Nephron (organoid): ENCODE measurements around the gene PPP2R2C.

Experiments used
- H3K27ac Mint-ChIP-seq, 3 experiments: 2 replicates each; pipeline ENCODE4 v1.8.0; 2020; ENCODE audit warnings: mixed read lengths in 3 of 3, mild to moderate bottlenecking in 2 of 3, moderate library complexity in 1 of 3
- H3K27me3 Mint-ChIP-seq: 2 replicates; pipeline ENCODE4 v1.8.0; 2021; ENCODE audit warnings: low read depth, mild to moderate bottlenecking, moderate library complexity, mixed read lengths
- H3K36me3 Mint-ChIP-seq: 2 replicates; pipeline ENCODE4 v1.8.0; 2020; ENCODE audit warnings: low read depth, mixed read lengths
- H3K4me1 Mint-ChIP-seq: 2 replicates; pipeline ENCODE4 v1.8.0; 2020; ENCODE audit warnings: mixed read lengths
- H3K4me3 Mint-ChIP-seq, 3 experiments: 2 replicates each; pipeline ENCODE4 v1.8.0; 2020; ENCODE audit warnings: mild to moderate bottlenecking in 3 of 3, mixed read lengths in 3 of 3, moderate library complexity in 2 of 3
- H3K9me3 Mint-ChIP-seq: 2 replicates; pipeline ENCODE4 v1.8.0; 2020; ENCODE audit warnings: mixed read lengths
- TF ChIP-seq, protein P1 (sequence below), 3 experiments: fragments of 200-600 bp; sonication (generic); IDR thresholded peaks; one replicate each; pipeline ENCODE4 v1.5.0; 2021; ENCODE audit warnings: antibody characterized with exemption in 3 of 3; ENCODE audit not compliant: unreplicated experiment in 3 of 3

PPP2R2C gene

DNA sequence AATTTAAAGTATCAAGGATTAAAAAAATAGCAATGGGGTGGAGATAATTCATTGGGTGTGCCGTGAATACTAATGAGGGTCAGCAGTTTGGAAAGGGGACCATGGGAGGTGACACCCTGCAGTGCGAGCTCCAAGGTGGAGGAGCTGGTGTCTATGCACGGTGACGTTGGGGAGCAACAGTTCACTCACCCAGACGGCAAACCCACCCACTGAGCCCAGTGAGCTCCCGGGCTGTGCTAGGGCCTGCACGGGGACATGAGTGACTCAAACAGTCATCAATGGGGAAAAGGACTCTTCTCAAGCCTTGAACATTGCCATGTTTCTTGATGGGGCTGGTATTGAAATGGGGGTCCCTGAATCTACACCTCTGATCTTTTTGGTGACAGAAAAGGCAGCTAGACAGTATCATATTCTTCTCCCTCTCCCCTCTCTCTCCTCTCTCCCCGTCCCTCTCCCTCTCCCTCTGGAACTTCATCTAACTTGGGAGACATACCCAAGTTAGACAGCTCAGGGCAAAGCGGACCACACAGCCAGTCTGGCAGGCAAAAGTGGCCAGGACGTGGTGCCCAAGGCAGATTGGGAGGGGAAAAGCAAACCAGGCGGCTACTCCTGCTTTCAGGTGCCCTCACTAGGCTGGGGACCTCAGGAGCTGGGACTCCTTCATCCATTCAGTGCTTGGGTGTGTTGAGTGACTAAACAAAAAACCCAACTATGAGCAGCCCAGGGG lies 26.3 kb upstream of the PPP2R2C start:
- H3K27ac Mint-ChIP-seq: no peak overlapping the region
- peaks cover under 1% of the 10 kb centered on the region for H3K36me3 Mint-ChIP-seq
- peaks cover 10% of the 10 kb centered on the region for H3K9me3 Mint-ChIP-seq
- H3K4me1 Mint-ChIP-seq: peaks cover 6% of the 10 kb centered on the region
- no peak overlapping the region for H3K4me3 Mint-ChIP-seq
- peaks cover 56% of the 10 kb centered on the region for H3K27me3 Mint-ChIP-seq
- TF ChIP-seq, protein P1, sequence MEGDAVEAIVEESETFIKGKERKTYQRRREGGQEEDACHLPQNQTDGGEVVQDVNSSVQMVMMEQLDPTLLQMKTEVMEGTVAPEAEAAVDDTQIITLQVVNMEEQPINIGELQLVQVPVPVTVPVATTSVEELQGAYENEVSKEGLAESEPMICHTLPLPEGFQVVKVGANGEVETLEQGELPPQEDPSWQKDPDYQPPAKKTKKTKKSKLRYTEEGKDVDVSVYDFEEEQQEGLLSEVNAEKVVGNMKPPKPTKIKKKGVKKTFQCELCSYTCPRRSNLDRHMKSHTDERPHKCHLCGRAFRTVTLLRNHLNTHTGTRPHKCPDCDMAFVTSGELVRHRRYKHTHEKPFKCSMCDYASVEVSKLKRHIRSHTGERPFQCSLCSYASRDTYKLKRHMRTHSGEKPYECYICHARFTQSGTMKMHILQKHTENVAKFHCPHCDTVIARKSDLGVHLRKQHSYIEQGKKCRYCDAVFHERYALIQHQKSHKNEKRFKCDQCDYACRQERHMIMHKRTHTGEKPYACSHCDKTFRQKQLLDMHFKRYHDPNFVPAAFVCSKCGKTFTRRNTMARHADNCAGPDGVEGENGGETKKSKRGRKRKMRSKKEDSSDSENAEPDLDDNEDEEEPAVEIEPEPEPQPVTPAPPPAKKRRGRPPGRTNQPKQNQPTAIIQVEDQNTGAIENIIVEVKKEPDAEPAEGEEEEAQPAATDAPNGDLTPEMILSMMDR (IDR thresholded peaks at IDR 0.05; ENCODE audit: unreplicated experiment in 3 of 3): no peak

DNA sequence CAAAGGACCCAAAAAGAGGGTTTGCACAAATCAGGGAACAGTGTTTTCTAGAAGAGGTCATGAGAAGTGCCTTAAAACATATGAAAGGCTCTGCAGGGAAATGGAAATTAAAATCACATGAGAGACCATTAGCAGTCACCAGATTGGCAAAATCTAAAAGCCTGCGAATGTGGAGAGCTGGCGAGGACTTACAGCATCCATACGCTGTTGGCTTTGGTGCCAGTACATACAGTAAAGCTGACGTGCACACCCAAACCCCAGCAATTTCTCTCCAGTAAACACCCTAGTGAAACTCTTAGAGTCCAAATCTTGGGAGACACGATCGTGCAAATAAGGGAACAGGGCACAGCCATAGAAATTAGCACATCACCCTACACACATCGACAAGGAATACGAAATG lies 25.4 kb upstream of the PPP2R2C start:
- peaks cover 58% of the 10 kb centered on the region for H3K27me3 Mint-ChIP-seq
- TF ChIP-seq, protein P1 (IDR thresholded peaks at IDR 0.05; ENCODE audit: unreplicated experiment in 3 of 3): no peak
- peaks cover 5% of the 10 kb centered on the region for H3K9me3 Mint-ChIP-seq
- H3K27ac Mint-ChIP-seq: no peak overlapping the region
- H3K4me1 Mint-ChIP-seq: peaks cover 12% of the 10 kb centered on the region
- H3K4me3 Mint-ChIP-seq: no peak overlapping the region
- H3K36me3 Mint-ChIP-seq: no peaks in the 10 kb centered on the region

DNA sequence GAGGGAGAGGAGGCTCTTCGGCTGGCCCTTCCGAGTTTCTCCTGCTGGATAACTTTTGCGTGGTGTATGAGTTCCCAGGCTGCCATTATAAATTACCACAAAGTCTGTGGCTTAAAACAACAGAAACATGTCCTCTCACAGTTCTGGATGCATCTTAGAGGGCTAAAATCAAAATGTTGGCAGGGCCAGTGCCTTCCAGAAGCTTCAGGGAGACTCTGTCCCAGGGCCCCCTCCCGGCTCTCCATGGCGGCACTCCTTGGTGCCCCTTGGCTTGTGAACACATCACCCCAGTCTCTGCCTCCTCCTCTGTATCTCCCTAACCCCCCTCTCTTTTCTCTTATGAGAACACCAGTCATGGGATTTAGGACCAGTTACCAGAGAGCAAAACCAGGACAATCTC lies 23.3 kb upstream of the PPP2R2C start:
- H3K27ac Mint-ChIP-seq: no peak overlapping the region
- peaks cover 12% of the 10 kb centered on the region for H3K4me1 Mint-ChIP-seq
- peaks cover 46% of the 10 kb centered on the region for H3K27me3 Mint-ChIP-seq

DNA sequence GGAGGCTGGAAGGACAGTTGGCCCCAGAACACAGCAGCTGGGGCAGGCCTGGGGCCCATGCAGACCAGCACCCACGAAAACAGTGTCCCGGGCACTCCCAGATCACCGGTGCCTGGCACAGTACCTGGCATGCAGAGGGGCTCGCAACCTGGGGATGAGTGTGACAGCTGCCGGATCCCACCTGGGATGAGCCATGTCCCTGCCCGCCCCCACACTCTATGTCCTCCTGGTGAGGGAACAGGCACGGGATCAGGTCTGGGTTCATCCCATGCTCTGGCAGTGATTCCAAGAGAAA lies 22.8 kb upstream of the PPP2R2C start:
- H3K36me3 Mint-ChIP-seq: no peaks in the 10 kb centered on the region
- no peak overlapping the region for H3K4me3 Mint-ChIP-seq
- H3K27ac Mint-ChIP-seq: no peak overlapping the region
- no peaks in the 10 kb centered on the region for H3K9me3 Mint-ChIP-seq
- peaks cover 12% of the 10 kb centered on the region for H3K4me1 Mint-ChIP-seq
- H3K27me3 Mint-ChIP-seq: peaks cover 46% of the 10 kb centered on the region
- TF ChIP-seq, protein P1 (IDR thresholded peaks at IDR 0.05; ENCODE audit: unreplicated experiment in 3 of 3): no peak

More for the DNA sequence above, 23.3 kb upstream of the PPP2R2C start:
- Mint-ChIP-seq H3K36me3 (no peaks in the 10 kb centered on the region), H3K4me3 (no peak overlapping the region), H3K9me3 (no peaks in the 10 kb centered on the region)
- TF ChIP-seq, protein P1 (IDR thresholded peaks at IDR 0.05; ENCODE audit: unreplicated experiment in 3 of 3): no peak

DNA sequence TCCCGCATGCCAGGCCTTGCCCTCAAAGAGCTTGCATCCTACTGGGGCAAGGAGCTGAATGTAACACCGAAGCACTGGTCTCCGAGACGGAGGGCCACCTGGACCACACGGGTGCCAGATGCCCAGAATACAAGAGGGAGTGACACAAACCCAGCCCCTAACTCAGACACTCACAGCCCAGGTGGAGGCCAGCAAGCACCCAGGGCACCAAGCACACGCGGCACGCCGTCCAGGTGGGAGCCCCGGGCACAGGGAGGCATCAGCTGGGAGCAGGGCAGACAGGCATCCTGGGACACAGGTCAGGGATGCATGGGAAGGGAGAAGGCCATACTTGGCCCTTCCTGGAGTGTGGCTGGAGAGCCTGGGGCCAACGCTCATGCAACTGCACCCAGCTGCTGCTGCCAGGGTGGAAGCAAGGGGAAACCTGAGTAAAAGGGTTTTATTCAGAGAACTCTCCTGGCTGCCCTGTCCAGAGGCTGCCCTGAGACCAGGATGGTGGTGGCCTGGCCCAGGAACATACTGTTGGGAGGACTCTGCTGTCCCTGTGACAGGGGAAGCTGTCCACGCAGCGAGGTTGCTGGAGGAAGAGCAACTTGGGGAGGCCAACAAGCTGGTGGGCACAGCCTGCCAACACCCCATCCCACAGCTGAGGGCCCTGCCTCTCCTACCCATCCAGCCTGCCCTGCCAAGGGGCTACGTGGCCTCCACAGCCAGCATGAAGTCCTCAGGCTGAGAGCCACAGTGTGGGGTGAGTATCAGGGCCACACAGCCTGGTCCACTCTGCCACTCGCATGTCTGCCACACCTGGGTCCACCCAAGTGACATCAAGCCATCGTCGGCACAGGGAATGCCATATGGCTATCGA lies 22.2 kb upstream of the PPP2R2C start:
- no peaks in the 10 kb centered on the region for H3K9me3 Mint-ChIP-seq
- H3K4me3 Mint-ChIP-seq: no peak overlapping the region
- peaks cover 12% of the 10 kb centered on the region for H3K4me1 Mint-ChIP-seq
- no peaks in the 10 kb centered on the region for H3K36me3 Mint-ChIP-seq
- no peak overlapping the region for H3K27ac Mint-ChIP-seq
- TF ChIP-seq, protein P1 (IDR thresholded peaks at IDR 0.05; ENCODE audit: unreplicated experiment in 3 of 3): no peak
- peaks cover 49% of the 10 kb centered on the region for H3K27me3 Mint-ChIP-seq
